ENCODE results near the gene KLHDC7A. TPM values are rescaled to one million over a fixed set of nuclear protein-coding genes. Genes with fewer than 3 reads are reported as not detected.

The KLHDC7A gene
- polyA plus RNA-seq, 4 donors: 0.23 to 12.7 (median 12.0) TPM

DNA sequence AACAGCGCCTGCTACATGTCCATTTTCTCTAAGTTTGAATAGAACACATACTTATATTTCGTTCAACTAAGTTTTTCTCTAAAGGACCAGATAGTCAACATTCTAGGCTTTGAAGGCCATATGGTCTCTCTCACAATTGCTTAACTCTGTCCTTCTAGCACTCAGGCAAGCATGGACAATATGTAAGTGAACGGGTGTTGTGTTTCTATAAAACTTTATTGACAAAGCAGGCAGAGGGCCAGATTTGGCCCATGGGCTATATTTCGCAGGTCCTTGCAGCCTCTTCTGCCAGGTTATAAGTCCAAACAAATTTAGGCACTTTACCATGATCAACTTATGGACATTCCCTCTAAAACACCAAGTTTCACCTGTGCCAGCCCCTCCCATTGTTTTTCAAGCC lies 21.1 kb downstream of the KLHDC7A start:
- no peak for DNase-seq (ENCODE audit: low read depth in 4 of 4, low spot score in 3 of 4)

DNA sequence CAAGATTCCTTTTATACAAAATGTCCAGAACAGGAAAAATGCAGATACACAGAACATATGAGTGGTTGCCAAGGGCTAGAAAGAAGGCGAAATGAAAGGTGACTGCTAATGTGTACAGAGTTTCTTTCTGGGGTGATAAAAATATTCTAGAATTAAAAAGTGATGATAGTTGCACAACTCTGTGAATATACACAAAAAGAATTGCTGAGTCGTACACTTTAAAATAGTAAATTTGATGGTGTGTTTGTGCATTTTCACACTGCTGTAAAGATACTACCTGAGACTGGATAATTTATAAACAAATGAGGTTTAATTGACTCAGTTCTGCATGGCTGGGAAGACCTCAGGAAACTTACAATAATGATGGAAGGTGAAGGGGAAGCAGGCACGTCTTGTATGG lies 23.9 kb downstream of the KLHDC7A start:
- no peak for DNase-seq (ENCODE audit: low read depth in 4 of 4, low spot score in 3 of 4)

DNA sequence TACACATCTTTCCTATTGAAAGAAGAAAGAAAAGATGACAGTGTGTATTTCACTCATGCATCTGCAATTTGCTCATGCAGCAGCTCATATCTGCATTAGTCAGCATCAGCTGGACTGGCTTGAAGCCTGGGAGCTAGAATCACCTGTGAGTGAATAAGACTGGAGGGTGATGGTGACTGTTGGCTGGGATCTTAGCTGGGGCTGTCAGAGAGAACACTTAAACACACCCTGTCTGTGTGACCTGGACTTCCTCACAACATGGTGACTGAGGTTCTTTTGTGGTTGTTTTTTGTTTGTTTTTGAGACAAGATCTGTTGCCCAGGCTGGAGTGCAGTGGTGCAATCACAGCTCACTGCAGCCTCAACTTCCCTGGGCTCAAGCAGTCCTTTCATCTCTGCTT lies 24.9 kb downstream of the KLHDC7A start:
- DNase-seq (ENCODE audit: low read depth in 4 of 4, low spot score in 3 of 4): no peak

DNA sequence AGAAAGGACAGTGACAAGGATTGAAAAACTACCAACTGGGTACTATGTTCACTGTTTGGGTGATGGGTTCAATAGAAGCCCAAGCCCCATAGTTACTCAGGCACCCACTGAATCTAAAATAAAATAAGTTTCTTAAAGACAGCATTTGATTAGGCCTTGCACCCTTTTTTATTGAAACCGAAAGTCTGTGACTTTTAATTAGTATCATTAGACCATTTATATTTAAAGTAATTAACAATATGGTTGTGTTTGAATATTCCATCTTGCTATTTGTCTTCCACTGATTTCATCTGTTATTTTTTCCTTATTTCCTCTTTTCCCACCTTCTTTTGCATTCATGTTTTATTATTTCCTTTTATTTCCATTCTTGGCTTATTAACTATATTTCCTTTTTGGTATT lies 27.4 kb downstream of the KLHDC7A start:
- DNase-seq (ENCODE audit: low read depth in 4 of 4, low spot score in 3 of 4): no peak

DNA sequence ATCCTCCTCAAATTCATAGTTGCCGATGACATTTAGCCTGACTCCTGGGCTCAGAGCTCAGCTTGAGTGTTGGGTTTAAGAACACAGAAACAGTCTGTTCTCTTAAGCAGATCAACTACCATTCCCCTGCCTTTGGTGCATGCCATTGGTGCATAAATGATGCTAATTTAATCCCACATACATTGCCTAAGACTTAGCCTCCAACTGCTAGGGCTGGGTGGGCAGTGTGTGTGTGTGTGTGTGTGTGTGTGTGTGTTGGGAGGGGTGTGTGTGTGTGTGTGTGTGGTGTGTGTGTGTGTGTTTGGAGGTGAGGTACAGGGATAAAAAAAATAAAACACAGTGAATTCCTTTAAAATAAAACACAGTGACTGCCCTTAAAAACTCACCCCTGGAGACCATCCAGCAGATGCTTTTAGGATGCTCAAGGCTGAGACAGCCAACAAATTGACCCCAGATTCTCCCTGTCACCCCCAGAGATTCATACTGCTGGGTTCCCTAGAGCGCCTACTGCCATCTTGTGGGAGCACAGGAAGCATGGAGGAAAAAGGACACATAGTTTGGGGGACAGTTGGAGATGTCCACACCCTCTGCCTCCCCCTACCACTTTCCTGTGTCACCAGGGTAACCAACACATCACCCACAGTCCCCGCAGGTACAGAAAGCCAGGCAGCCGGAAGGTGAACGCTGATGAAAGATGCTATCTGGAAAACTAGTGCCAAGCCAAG lies 30.6 kb downstream of the KLHDC7A start:
- DNase-seq (ENCODE audit: low read depth in 4 of 4, low spot score in 3 of 4): no peak

DNA sequence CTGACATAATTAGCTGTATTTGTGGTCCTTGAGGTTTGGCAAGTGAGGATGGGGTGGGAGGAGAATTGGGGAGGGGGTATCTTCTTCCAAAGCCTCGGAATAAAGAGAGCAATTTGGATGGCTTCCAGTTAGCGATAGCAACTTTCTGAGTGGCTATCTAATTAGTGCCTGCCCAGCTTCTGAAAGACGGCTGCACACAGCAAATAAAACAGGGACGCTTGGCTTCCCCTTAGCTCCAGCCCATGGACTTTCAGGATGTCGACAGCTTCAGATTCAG lies 31.1 kb downstream of the KLHDC7A start:
- no peak for DNase-seq (ENCODE audit: low read depth in 4 of 4, low spot score in 3 of 4)

DNA sequence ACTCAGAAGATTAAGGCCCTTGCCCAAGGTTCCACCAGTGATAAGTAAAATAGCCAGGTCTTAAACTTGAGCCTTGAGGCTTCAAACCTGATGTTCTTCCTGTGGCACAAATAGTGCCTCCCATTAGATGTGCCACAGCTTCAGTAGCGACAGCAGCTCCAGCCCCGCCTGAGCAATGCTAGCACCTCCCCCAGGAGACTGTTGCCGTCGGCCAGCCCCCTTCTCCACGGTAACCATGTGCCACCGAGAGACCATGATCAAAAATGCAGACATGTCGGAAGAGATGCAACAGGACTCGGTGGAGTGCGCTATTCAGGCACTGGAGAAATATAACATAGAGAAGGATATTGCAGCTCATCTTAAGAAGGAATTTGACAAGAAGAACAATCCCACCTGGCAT lies 32.2 kb downstream of the KLHDC7A start:
- DNase-seq (ENCODE audit: low read depth in 4 of 4, low spot score in 3 of 4): no peak

DNA sequence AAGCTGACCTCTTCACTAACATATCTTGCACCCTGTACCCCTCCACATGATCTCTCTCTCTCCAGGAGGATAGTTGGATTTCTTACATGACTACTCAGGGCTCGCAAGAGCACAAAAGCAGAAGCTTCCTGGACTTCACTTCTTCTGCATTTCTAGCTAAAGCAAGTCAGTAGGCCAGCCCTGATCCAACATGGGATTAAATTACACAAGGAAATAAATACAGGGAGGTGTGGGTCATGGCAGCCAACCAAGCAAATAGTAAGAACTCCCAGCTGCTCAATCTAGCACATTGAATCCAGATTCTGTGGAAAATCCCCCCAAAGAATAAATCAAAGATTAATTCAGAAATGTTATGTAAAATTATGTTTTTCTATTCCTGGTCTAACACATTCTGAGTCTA lies 33.3 kb downstream of the KLHDC7A start:
- peak in 1 of 4 donors; percentile 32 for DNase-seq (ENCODE audit: low read depth in 4 of 4, low spot score in 3 of 4)

DNA sequence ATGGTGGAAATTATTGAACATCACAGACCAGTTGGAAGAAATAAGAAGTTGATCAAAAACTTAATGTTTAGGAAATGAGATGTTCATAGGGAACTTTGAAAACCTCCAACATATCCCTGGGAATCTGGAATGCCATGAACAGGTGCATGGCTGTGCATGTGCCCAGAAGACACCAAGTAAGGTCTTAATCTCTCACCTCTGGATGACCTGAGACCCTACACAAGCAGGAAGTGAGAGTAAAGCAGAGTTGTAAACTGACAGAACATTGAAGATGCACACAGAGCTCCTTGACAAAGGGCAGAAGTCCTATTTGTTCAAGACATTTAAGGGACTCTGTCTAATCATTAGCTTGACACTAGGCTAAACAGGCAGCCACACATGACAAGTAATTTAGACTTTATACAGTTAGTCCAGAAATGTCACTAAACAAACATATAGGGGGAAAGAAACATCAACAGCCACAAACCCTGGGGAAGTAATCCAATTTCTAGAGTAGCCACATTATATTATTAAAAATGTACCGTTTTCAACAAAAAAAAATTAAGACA lies 34.5 kb downstream of the KLHDC7A start:
- DNase-seq (ENCODE audit: low read depth in 4 of 4, low spot score in 3 of 4): no peak

DNA sequence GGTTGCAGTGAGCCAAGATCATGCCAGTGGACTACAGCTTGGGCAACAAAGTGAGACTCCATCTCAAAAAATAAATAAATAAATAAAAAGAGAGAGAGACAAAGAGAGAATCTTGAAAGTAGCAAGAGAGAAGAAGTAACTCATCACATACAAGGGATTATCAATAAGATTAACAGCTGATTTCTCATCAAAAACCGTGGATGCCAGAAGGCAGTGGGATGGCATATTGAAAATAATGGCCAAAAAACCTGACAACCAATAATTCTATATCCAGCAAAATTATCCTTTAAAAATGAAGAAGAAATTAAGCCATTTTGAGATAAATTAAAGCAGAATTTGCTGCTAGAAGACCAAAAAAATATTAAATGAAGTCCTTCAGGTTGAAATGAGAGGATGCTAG lies 35.7 kb downstream of the KLHDC7A start:
- no peak for DNase-seq (ENCODE audit: low read depth in 4 of 4, low spot score in 3 of 4)

DNA sequence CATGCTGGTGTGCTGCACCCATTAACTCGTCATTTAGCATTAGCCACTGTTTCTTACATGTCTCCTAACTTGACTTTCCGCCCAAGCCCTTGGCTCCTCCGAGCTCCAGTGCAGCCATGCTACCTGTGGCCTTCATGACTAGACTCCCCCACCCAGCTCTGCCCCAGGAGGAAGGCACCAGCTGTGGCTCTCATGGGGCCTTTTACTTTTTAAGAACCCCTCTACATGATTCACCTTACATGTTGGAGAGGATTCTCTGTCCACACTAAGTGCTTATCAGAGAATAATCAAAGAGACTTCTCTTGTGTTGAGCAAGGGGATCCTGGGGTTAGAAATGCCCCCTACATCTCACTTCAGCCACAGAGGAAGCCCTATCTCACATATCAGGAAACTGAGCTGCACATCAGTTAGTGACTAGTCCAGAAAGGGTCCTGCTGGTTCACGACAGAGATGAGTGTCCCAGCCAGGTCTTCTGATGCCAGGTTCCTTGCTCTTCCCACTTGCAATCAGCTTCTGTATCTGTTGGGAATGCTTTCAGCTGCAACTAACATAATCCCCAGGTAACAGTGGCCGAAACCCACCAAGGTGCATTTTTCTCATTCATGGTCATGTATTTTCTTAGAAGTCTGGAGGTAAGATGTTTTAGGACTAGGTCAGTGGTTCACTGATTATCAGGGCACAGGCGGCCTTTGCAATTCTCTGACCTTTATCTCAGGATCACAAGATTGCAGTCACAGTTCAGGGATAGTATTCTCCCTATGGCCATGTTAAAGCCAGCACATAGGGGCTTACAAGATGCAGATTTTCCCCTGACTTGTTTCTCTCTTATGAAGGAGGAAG lies 45.9 kb downstream of the KLHDC7A start:
- DNase-seq (ENCODE audit: low read depth in 4 of 4, low spot score in 3 of 4): no peak

DNA sequence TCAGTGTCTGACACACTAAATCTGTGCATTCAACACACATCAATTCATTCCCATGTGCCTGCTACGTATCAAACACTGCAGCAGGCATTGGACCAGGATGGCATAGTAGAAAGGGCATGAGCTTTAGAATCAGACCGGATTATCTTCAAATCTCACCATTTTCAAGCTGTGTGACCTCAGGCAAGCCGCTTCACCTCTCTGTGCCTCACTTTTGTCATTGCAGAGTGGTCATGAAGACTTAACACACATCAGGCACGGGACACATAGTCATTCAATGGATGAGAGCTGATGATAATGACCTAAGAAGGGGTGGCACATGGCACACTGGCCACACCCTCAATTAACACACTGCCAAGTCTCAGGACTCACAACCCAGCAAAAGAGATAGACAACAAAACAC lies 46.8 kb downstream of the KLHDC7A start:
- no peak for DNase-seq (ENCODE audit: low read depth in 4 of 4, low spot score in 3 of 4)

DNA sequence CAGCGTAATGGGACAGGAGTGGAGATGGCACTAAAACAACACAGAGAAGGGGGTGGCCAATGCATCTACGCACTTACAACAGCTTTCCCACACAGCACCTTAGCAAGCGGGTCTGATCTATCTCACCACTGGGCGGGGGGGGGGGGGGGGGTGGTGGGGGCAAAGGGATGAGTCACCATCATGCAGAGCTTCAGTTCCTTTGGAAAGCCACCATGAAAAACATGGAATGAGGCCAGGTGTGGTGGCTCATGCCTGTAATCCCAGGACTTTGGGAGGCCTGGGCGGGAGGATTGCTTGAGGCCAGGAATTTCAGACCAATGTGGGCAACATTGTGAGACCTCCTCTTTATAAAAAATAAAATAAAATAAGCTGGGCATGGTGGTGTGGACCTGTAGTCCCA lies 47.2 kb downstream of the KLHDC7A start:
- no peak for DNase-seq (ENCODE audit: low read depth in 4 of 4, low spot score in 3 of 4)

DNA sequence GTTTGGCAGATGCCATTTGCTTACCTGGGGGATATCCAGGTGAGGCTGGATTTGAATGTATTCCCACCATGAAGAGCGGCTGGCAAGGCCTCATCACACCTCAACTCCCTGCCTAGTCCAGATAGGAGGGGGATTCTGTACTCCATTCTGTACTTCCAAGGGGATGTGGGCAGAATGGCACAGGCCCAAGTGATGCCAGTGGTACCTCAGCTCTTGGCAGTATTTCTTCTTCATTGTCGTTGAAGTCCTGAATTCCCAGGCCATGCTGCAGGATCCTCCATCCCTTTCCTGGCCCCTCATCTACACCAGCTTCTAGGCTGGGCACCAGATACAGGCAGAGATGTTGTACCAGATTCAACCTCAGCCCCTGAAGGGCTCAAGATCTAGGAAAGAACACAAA lies 47.9 kb downstream of the KLHDC7A start:
- DNase-seq (ENCODE audit: low read depth in 4 of 4, low spot score in 3 of 4): no peak

DNA sequence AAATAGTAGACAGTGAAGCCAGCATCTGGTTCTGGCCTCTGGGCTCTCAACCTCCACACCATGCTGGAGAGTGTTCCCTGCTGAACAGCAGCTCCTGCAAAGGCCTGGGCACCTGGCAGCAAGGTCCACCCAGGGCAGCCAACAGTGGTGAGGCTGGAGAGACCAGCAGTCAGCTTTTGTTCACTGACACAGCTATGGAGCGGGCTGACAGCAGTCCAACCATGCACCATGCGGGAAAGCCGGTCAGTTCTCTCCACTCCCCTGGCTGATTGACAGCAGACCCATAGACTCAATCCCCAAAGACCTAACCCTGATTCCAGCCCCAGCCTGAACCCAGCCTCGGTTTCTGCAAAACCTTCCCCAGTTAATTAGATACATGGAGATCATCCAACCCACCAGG lies 49.0 kb downstream of the KLHDC7A start:
- DNase-seq (ENCODE audit: low read depth in 4 of 4, low spot score in 3 of 4): no peak

DNA sequence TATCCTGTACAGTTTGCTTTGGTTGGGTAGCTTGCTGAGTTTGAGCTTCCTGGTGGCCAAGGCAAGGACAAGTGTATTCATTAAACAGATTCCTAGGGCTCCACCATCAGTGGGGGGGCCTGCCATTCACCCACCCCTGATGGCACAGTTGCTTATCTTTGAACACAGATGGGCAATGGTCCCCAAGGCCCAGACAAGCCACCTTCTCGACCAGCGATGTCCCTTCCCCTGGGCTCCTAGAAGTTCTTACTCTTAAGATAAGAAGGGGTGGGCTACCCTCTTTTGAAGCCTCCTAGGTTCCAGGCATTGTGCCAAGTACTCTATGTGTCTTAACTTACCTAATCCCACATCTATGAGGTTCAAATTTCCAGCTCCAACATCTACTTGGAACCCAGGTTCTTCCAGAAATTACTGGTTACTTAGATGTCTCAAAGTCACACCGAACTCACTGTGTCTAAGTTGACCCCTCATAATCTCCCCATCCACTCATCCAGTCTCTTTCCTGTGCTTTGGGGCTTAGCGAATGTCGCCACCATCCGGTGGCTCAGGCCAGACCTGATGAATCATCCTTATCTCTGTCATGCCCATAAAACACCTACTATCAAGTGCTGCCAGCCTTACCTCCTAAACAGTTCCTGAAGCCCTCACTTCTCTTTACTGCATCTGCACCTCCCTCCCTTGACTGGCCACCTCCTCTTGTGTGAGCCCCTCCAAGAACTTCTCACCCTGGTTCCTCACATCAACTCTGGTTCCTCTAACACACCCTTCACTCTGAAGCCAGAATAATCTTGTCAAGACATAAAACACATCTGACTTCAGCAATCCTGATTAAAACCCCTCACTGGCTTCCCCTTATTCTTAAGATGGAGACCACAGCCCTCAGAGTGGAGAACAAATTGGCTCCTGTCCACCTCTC lies 50.1 kb downstream of the KLHDC7A start:
- no peak for DNase-seq (ENCODE audit: low read depth in 4 of 4, low spot score in 3 of 4)

DNA sequence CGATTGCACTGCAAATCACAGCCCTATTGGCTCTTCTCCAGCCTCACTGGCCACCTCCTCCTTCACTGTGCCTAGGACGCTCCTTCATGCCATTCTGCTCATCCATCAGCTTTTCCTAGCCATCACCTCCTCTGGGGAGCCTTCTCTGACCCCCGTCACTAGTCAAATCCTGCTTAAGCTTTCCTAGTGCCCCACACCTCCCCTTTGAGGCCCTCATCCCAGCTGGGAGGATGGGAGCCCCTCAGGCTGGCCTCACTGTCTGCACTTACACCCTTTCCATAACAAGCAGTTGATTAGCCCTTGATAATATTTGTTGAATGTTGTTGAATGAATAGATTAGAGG lies 50.7 kb downstream of the KLHDC7A start:
- DNase-seq (ENCODE audit: low read depth in 4 of 4, low spot score in 3 of 4): no peak

DNA sequence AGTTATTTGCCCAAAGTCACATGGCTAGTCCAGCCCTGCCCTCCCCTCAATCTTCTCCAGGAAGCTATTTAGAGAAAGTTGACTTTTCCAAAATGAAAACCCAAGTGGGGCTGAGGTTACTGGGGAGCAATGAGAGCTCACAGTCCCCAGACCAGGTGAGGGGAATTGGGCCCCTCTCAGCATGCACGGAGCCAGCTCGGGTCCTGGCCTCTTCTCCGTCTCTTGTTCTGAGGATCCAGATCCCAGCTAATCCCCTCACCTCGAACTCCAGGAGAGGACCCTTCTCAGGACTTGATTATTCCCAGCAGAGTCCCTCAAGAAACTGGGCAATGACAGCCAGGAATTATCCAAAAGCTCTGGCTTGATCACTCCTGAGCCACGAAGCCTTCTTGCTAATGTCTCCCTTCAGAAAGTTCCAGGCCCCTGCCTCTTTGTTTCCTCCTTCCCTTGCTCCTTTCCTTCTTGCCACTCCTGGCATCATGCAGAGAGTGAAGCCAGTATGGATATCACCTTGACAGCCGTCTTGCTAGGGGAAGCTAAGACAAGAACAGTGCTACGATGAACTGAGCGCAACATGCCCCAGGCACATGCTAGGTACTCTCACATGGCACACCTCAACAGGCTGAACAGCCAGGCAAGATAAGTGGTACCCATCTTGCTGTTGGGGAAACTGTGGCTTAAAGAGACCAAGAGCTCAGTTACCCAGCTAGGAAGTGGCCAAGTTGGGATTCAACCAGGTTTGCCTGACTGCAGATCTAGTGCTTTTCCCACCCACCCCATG lies 51.9 kb downstream of the KLHDC7A start:
- no peak for DNase-seq (ENCODE audit: low read depth in 4 of 4, low spot score in 3 of 4)

DNA sequence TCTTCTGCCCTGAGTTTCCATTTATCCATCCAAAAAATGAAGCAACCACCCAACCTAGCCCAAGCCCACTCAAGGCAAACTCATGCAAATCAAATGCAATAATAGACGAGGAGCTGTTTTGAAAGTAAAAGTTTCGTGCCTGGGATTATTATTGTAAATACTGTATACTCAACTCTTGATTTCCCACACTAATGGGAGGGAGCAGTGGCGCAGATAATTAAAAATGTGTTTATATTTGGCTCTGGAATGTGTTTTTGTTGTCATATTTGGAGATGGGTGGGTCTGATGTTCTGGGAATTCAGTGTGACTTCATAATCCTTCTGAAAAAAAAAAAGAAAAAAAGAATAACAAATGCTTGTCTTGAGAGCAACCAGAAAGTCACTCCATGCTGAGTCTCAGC lies 52.5 kb downstream of the KLHDC7A start:
- no peak for DNase-seq (ENCODE audit: low read depth in 4 of 4, low spot score in 3 of 4)

DNA sequence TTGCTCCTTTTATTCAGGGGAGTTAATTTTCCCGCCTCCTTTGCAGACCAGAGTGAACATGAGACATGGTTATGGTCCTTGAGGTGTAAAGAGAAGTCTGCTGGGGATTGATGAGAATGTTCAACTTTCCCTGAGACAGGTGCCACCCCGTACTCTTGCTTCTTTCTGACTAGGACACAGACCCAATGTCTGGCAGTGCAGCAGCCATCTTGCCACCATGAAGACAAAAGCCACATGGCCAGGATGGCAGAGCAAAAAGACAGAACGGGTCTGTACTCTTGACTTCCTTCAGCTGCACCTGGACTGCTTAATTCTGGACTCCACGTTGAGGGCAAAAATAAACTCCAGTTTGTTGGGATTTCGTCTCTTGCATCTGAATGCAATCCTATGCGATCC lies 54.1 kb downstream of the KLHDC7A start:
- DNase-seq (ENCODE audit: low read depth in 4 of 4, low spot score in 3 of 4): no peak
